ENCODE data around the gene EPHB1.

Gene EPHB1

DNA sequence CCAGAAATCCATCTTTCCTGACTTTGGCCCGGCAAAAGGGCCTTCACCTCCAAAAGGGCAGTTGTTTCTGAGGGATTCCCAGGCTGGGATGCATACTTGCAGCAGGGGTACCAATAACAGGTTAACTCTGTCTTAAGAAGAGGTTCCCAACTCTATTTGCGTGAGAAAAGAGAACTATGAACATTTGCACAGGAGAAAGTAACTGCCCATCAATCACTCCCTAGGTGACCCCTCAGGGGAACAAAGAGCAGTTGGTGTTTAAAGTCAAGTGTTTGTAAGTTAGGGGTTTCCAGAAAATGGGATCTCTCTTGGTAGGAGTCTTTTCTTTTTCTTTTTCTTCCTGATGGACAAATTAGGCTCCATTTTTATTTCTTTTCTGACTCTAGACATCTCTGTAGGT is 97.3 kb downstream of the EPHB1 start:
- Histone ChIP-seq H3K4me3 (no peak overlapping the region), H3K27ac (no peak overlapping the region), H3K36me3 (ENCODE audit: insufficient read depth, low read length) (no peaks in the 10 kb centered on the region), H3K9ac (ENCODE audit: insufficient read length) (no peak overlapping the region), H3K9me3 (ENCODE audit: low read depth, low read length) (no peaks in the 10 kb centered on the region)
- no peak for TF ChIP-seq FOXP2 (optimal IDR thresholded peaks at IDR 0.05; ENCODE audit: control extremely low read depth, extremely low read length, insufficient read depth)
- no peak for TF ChIP-seq EZH2 (IDR thresholded peaks at IDR 0.05)
- no peak for TF ChIP-seq POLR2AphosphoS5 (IDR thresholded peaks at IDR 0.05; ENCODE audit: borderline replicate concordance, low read depth, low read length)
- DNase-seq (ENCODE audit: low read depth, low spot score) = no peak

DNA sequence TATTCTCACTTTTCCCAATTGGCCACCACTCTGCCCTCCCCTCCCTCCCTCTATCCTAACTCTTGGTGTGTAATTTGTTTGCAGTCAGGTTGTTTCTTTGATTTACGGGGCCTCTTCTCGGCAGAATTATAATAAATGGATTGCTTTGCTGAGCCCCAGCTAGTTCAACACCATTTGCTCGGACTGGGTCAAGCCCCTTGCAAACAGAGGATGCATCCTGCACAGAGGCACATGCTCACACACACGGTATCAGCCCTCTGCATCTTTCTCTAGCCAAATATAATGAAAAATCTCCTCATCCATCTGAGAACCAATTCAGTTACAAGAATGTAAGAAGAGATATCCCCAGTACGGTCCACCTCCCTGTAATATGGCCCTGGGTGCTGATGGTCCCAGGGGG is 97.7 kb downstream of the EPHB1 start:
- no peak overlapping the region for H3K9ac ChIP-seq (ENCODE audit: insufficient read length)
- no peak for DNase-seq (ENCODE audit: low read depth, low spot score)
- H3K4me3 ChIP-seq = no peak overlapping the region
- TF ChIP-seq FOXP2 (optimal IDR thresholded peaks at IDR 0.05; ENCODE audit: control extremely low read depth, extremely low read length, insufficient read depth) (no peak), POLR2AphosphoS5 (IDR thresholded peaks at IDR 0.05; ENCODE audit: borderline replicate concordance, low read depth, low read length) (no peak), EZH2 (IDR thresholded peaks at IDR 0.05) (no peak)
- H3K9me3 ChIP-seq (ENCODE audit: low read depth, low read length) = no peaks in the 10 kb centered on the region
- no peaks in the 10 kb centered on the region for H3K36me3 ChIP-seq (ENCODE audit: insufficient read depth, low read length)
- no peak overlapping the region for H3K27ac ChIP-seq

DNA sequence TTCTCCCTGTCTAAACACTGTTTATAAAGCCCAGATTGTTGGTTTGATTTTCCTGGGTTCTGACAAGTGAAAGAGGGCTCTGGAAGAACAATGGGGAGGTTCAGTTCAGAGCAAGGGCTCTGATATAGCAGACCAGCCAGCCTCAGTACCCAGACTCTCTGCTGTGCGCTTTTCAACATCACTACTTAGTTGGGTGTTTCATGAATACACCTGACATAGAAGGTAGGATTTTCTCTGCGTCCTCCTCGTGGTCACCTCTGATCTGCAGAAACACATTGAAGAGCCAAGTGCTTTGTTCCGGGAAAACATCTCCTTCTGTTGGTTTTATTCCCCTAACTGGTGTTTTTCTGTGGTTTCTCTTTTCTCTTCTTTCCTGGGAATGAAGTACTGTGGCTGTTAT is 99.5 kb downstream of the EPHB1 start:
- Histone ChIP-seq H3K27ac (no peak overlapping the region), H3K4me3 (no peak overlapping the region), H3K9ac (ENCODE audit: insufficient read length) (no peak overlapping the region), H3K36me3 (ENCODE audit: insufficient read depth, low read length) (no peaks in the 10 kb centered on the region), H3K9me3 (ENCODE audit: low read depth, low read length) (no peaks in the 10 kb centered on the region)
- no peak for TF ChIP-seq POLR2AphosphoS5 (IDR thresholded peaks at IDR 0.05; ENCODE audit: borderline replicate concordance, low read depth, low read length)
- TF ChIP-seq EZH2 (IDR thresholded peaks at IDR 0.05) = no peak
- no peak for TF ChIP-seq FOXP2 (optimal IDR thresholded peaks at IDR 0.05; ENCODE audit: control extremely low read depth, extremely low read length, insufficient read depth)
- DNase-seq (ENCODE audit: low read depth, low spot score) = no peak

DNA sequence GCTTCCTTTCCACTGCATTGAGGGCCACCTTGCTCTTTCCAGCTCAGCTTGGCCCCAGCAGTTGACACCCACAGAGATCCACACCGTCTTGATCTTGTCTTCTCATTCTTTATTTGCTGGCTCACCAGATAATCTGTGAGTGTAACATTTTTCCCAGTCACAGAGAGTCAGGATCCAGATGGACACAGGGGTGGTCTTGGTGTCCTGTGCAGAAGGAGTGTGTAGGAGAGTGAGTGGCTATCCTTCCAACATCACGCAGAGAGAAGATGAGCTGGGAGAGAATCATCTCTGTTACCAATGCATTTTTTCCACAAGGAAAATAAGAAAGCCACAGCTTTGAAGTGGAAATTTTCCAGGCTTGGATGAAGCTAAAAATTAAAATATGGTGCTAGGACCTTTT is 100.1 kb downstream of the EPHB1 start:
- no peak overlapping the region for H3K4me3 ChIP-seq
- H3K27ac ChIP-seq = no peak overlapping the region
- H3K9me3 ChIP-seq (ENCODE audit: low read depth, low read length) = no peaks in the 10 kb centered on the region
- DNase-seq (ENCODE audit: low read depth, low spot score) = no peak
- TF ChIP-seq EZH2 (IDR thresholded peaks at IDR 0.05) = no peak
- no peak for TF ChIP-seq POLR2AphosphoS5 (IDR thresholded peaks at IDR 0.05; ENCODE audit: borderline replicate concordance, low read depth, low read length)
- TF ChIP-seq FOXP2 (optimal IDR thresholded peaks at IDR 0.05; ENCODE audit: control extremely low read depth, extremely low read length, insufficient read depth) = no peak
- no peaks in the 10 kb centered on the region for H3K36me3 ChIP-seq (ENCODE audit: insufficient read depth, low read length)
- H3K9ac ChIP-seq (ENCODE audit: insufficient read length) = no peak overlapping the region

DNA sequence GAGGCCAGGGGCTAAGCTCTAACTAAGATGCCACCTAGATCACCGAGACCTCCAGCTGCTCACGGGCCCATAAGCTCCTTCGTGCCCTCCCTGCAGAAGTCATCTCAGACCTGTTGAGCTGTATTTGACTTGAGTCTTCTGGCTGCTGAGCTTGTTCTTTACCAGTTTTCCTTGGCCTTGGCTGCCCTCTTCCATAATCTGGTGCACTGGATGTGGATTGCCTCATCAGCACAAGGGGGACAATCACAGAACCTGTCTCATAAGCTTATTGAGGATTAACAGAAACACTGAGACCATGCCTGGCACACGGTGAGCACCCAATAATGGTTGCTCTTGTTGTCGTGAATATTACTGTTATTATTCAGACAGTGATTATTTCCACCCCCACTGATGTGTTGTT is 101.1 kb downstream of the EPHB1 start:
- no peak for DNase-seq (ENCODE audit: low read depth, low spot score)
- no peak for TF ChIP-seq FOXP2 (optimal IDR thresholded peaks at IDR 0.05; ENCODE audit: control extremely low read depth, extremely low read length, insufficient read depth)
- TF ChIP-seq EZH2 (IDR thresholded peaks at IDR 0.05) = no peak
- TF ChIP-seq POLR2AphosphoS5 (IDR thresholded peaks at IDR 0.05; ENCODE audit: borderline replicate concordance, low read depth, low read length) = no peak
- Histone ChIP-seq H3K27ac (no peak overlapping the region), H3K9ac (ENCODE audit: insufficient read length) (no peak overlapping the region), H3K9me3 (ENCODE audit: low read depth, low read length) (no peaks in the 10 kb centered on the region), H3K36me3 (ENCODE audit: insufficient read depth, low read length) (no peaks in the 10 kb centered on the region), H3K4me3 (no peak overlapping the region)

DNA sequence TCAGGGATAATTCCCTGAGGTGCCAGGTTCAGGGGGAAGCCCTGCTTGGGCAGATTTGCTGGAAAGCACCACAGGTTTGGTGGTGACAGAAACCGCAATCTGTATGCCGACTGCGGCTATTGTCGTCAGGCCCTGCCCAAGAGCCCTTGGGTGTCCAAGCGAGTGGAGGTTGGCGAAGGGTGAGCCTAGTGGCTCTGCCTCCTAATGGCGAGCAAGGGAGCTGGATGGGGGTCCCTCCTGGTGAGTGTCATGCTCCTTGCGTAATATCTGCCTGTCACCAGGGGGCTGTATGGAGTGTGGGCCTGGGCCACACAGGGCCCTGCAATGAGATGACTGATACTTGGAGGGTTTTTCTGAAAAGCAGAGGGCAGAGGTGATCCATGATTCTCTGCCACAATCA is 101.6 kb downstream of the EPHB1 start:
- DNase-seq (ENCODE audit: low read depth, low spot score) = no peak
- Histone ChIP-seq H3K9me3 (ENCODE audit: low read depth, low read length) (no peaks in the 10 kb centered on the region), H3K4me3 (no peak overlapping the region), H3K36me3 (ENCODE audit: insufficient read depth, low read length) (no peaks in the 10 kb centered on the region), H3K27ac (no peak overlapping the region), H3K9ac (ENCODE audit: insufficient read length) (no peak overlapping the region)
- TF ChIP-seq FOXP2 (optimal IDR thresholded peaks at IDR 0.05; ENCODE audit: control extremely low read depth, extremely low read length, insufficient read depth) (no peak), EZH2 (IDR thresholded peaks at IDR 0.05) (no peak), POLR2AphosphoS5 (IDR thresholded peaks at IDR 0.05; ENCODE audit: borderline replicate concordance, low read depth, low read length) (no peak)

DNA sequence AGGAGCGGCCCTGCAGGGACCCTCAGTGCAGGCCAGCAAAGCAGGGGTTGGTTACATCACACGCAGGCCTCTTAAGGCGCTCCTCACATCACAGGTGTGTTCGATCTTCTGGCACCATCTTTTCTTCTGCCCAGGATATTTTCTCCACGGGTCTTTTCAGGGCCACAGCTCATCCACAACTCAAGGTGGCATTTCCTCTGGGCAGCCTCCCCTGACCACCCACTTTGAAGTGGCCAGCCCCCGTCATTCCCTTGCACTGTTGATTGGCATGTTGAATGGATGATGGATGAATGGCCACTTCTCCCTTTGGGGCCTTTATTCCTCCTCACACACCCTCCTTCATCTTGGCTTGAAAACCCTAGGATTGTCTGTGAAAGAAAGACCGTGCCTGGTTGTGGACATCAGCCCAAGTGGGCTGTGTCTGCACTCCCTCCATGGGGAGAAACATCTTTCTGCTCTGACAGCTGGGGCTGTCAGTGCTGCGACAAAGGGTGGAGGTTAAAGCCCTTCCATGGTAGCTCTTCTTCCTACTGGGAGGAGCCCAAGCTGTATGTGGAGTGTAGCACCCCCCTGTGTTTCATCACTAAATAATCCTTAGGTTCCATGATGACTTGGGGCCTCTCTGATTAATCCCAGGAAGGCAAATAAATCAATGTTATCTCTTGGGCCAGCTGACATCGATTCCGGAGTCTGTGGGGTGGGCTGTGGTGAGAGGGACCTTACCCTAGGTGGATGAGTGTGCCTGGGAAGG is 102.5 kb downstream of the EPHB1 start:
- Histone ChIP-seq H3K4me3 (no peak overlapping the region), H3K9ac (ENCODE audit: insufficient read length) (no peak overlapping the region), H3K27ac (no peak overlapping the region), H3K36me3 (ENCODE audit: insufficient read depth, low read length) (no peaks in the 10 kb centered on the region), H3K9me3 (ENCODE audit: low read depth, low read length) (no peaks in the 10 kb centered on the region)
- TF ChIP-seq FOXP2 (optimal IDR thresholded peaks at IDR 0.05; ENCODE audit: control extremely low read depth, extremely low read length, insufficient read depth) = no peak
- DNase-seq (ENCODE audit: low read depth, low spot score) = no peak

DNA sequence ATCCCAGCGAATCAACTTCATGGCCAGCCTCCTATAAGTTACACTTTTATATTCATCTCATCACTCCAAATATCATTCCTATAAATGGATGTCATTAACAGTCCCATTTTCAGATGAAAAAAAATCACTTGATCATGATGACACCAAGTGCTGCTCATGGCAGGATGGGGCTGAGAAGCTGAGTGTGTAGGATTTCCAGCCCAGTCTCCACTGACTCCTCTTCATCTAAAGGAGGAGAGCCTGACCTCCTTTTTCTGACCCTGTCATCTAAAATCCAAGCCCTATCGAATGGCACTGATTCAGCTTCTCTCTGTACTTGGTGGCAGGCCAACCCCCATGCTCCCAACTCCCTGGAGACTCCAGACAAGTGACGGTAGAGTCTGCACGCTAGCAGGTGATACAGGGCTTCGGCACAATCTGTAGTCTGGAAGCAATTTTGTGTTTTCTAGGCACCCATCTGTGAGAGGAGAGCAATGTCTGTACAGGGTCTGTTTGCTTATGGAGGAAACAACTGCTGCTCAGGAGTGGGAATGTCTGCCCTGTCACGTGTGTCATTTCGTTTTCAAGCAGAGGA is 103.2 kb downstream of the EPHB1 start:
- Histone ChIP-seq H3K9me3 (ENCODE audit: low read depth, low read length) (no peaks in the 10 kb centered on the region), H3K27ac (no peak overlapping the region), H3K36me3 (ENCODE audit: insufficient read depth, low read length) (no peaks in the 10 kb centered on the region), H3K4me3 (no peak overlapping the region), H3K9ac (ENCODE audit: insufficient read length) (no peak overlapping the region)
- DNase-seq (ENCODE audit: low read depth, low spot score) = no peak
- TF ChIP-seq FOXP2 (optimal IDR thresholded peaks at IDR 0.05; ENCODE audit: control extremely low read depth, extremely low read length, insufficient read depth) (no peak), POLR2AphosphoS5 (IDR thresholded peaks at IDR 0.05; ENCODE audit: borderline replicate concordance, low read depth, low read length) (no peak), EZH2 (IDR thresholded peaks at IDR 0.05) (no peak)

DNA sequence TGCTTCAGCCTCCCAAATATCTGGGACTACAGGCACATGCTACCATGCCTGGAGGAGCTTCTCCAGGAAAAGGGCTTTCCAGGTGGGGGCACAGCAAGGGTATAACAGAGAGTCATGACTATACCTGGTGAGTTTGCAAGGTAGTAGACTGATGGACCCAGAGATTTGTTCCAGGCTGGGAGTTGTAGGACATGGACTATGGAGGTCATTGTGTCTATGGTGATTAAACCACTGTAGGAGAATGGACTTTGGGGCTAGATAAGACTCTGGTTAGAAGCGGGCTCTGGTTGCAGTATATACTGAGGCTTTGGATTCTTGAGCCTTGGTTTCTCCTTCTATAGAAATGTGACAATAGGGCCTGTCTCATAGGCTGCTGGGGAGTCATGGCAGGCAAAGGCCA is 104.7 kb downstream of the EPHB1 start:
- TF ChIP-seq FOXP2 (optimal IDR thresholded peaks at IDR 0.05; ENCODE audit: control extremely low read depth, extremely low read length, insufficient read depth) = no peak

More for the DNA sequence above, 104.7 kb downstream of the EPHB1 start:
- no peak overlapping the region for H3K9ac ChIP-seq (ENCODE audit: insufficient read length)
- no peak for DNase-seq (ENCODE audit: low read depth, low spot score)
- no peaks in the 10 kb centered on the region for H3K36me3 ChIP-seq (ENCODE audit: insufficient read depth, low read length)
- no peak overlapping the region for H3K27ac ChIP-seq
- no peak overlapping the region for H3K4me3 ChIP-seq
- no peaks in the 10 kb centered on the region for H3K9me3 ChIP-seq (ENCODE audit: low read depth, low read length)
